SK-N-SH (cell line): ENCODE results near the gene HNRNPF. TPM values are rescaled to one million over a fixed set of nuclear protein-coding genes. Genes with fewer than 3 reads are reported as not detected.
"Not testable (repeated sequence)": the region's sequence is repeated elsewhere in the genome, so short reads cannot be mapped to it uniquely, and the experiment has no call there.

Source experiments
- CTCF ChIA-PET: fragments of 300-600, 350-600 bp; formaldehyde crosslinking; extraction: SDS; loops from one replicate; lab custom pipeline; 2021; lab: Yijun Ruan, JAX
- POLR2A ChIA-PET: fragments of 350-600 bp; sonication (Branson Sonifier 250); formaldehyde crosslinking; extraction: SDS; loops from one replicate; lab custom pipeline; 2020; ENCODE audit warnings: antibody characterized with exemption, inconsistent platforms; lab: Yijun Ruan, JAX
- DNase-seq: peaks from one replicate; pipeline ENCODE4 v3.0.0; 2012
- H2AFZ ChIP-seq: fragments of 200-600 bp; sonication (generic); 2 replicates; pipeline ENCODE4 v1.8.1; 2016; ENCODE audit warnings: antibody characterized with exemption, mild to moderate bottlenecking, low read depth
- H3F3A ChIP-seq: fragments of 200-600 bp; sonication (generic); replicated peaks from 2 replicates; pipeline ENCODE3; 2016; ENCODE audit warnings: antibody characterized with exemption, mild to moderate bottlenecking; ENCODE audit not compliant: insufficient read depth
- H3K27ac ChIP-seq, 2 experiments: fragments of 200-500 bp in 1 of 2; fragments of 200-600 bp in 1 of 2; sonication (Bioruptor generic) in 1 of 2; sonication (generic), shearing (Covaris generic) in 1 of 2; 2 replicates each; pipeline versions ENCODE4 v1.5.1 to v1.6.1; 2014 to 2016; ENCODE audit warnings: low read depth in 2 of 2, inconsistent platforms in 1 of 2, low read length in 1 of 2, mild to moderate bottlenecking in 1 of 2, mixed read lengths in 1 of 2
- H3K27me3 ChIP-seq: fragments of 200-600 bp; sonication (generic), shearing (Covaris generic); 2 replicates; pipeline ENCODE4 v1.6.1; 2016; ENCODE audit warnings: mixed run types; ENCODE audit not compliant: insufficient read depth
- H3K36me3 ChIP-seq, 2 experiments: fragments of 200-500 bp in 1 of 2; fragments of 200-600 bp in 1 of 2; sonication (Bioruptor generic) in 1 of 2; sonication (generic) in 1 of 2; replicated peaks in 1 of 2; 2 replicates each; pipeline versions ENCODE3 to v1.5.1; 2014 to 2016; ENCODE audit warnings: low read length in 1 of 2, mild to moderate bottlenecking in 1 of 2; ENCODE audit not compliant: insufficient read depth in 2 of 2, control insufficient read depth in 1 of 2
- H3K4me1 ChIP-seq, 2 experiments: fragments of 200-500 bp in 1 of 2; fragments of 200-600 bp in 1 of 2; sonication (Bioruptor generic) in 1 of 2; sonication (generic), shearing (Covaris generic) in 1 of 2; 2 replicates each; pipeline versions ENCODE4 v1.5.1 to v1.6.1; 2014 to 2016; ENCODE audit warnings: low read depth in 1 of 2, low read length in 1 of 2, mixed run types in 1 of 2; ENCODE audit not compliant: insufficient read depth in 2 of 2, control insufficient read depth in 1 of 2
- H3K4me2 ChIP-seq: fragments of 200-600 bp; sonication (generic), shearing (Covaris generic); 2 replicates; pipeline ENCODE4 v1.6.1; 2017; ENCODE audit warnings: mixed run types
- H3K4me3 ChIP-seq, 2 experiments: fragments of 200-500 bp in 1 of 2; fragments of 200-600 bp in 1 of 2; sonication (Bioruptor generic) in 1 of 2; sonication (generic), shearing (Covaris generic) in 1 of 2; 2 replicates each; pipeline versions ENCODE4 v1.5.1 to v1.8.1; 2014 to 2016; ENCODE audit warnings: low read depth in 2 of 2, inconsistent platforms in 1 of 2, low read length in 1 of 2, mild to moderate bottlenecking in 1 of 2, mixed read lengths in 1 of 2, moderate library complexity in 1 of 2
- H3K79me2 ChIP-seq: fragments of 200-600 bp; sonication (generic); 2 replicates; pipeline ENCODE4 v1.8.1; 2017; ENCODE audit warnings: mild to moderate bottlenecking; ENCODE audit not compliant: insufficient read depth
- H3K9ac ChIP-seq: fragments of 200-600 bp; sonication (generic); 2 replicates; pipeline ENCODE4 v1.6.1; 2017; ENCODE audit warnings: mixed run types
- H3K9me2 ChIP-seq: fragments of 200-600 bp; sonication (generic); 2 replicates; pipeline ENCODE4 v1.6.1; 2017; ENCODE audit warnings: mixed run types
- H3K9me3 ChIP-seq: fragments of 200-600 bp; sonication (generic); 2 replicates; pipeline ENCODE4 v1.6.1; 2017; ENCODE audit warnings: mixed run types, mild to moderate bottlenecking, moderate library complexity
- H4K20me1 ChIP-seq: fragments of 200-600 bp; sonication (generic); 2 replicates; pipeline ENCODE4 v1.6.1; 2017; ENCODE audit warnings: mild to moderate bottlenecking, mixed run types; ENCODE audit not compliant: insufficient read depth
- FOXM1 ChIP-seq: IDR thresholded peaks from 2 replicates; pipeline ENCODE4 v1.4.0; 2012; ENCODE audit warnings: low read depth, mild to moderate bottlenecking
- RCOR1 ChIP-seq: fragments of 150-350 bp; IDR thresholded peaks from 2 replicates; pipeline ENCODE4 v1.6.1; 2017; ENCODE audit warnings: antibody characterized with exemption, low read length
- SIN3A ChIP-seq: IDR thresholded peaks from 2 replicates; pipeline ENCODE4 v1.6.1; 2012; ENCODE audit warnings: low read depth, mild to moderate bottlenecking, low read length, moderate library complexity, borderline replicate concordance
- TAF1 ChIP-seq: IDR thresholded peaks from 2 replicates; pipeline ENCODE4 v1.6.1; 2012; ENCODE audit warnings: low read depth, mild to moderate bottlenecking, low read length, moderate library complexity, borderline replicate concordance
- TEAD4 ChIP-seq: IDR thresholded peaks from 2 replicates; pipeline ENCODE4 v1.4.0; 2012; ENCODE audit warnings: mild to moderate bottlenecking, borderline replicate concordance; ENCODE audit not compliant: insufficient read depth
- WGBS: methylation state at CpG from one replicate; pipeline ENCODE4 v1.1.6; 2017; ENCODE audit warnings: low lambda C conversion rate; 5-methylcytosine and 5-hydroxymethylcytosine counted together
- polyA plus RNA-seq, 3 experiments: library from polyadenylated mRNA; depleted of rRNA; stranded (reverse); fragments of >200 nt; gene quantifications; 2 replicates each; pipeline ENCODE4 v1.2.3, GENCODE V29; 2012
- TF ChIP-seq, protein P1 (sequence below): IDR thresholded peaks from 2 replicates; pipeline ENCODE4; 2012

Gene HNRNPF
- polyA plus RNA-seq, 1 of the 3 experiments (the other 2 are of a cell fraction): 195 TPM

DNA sequence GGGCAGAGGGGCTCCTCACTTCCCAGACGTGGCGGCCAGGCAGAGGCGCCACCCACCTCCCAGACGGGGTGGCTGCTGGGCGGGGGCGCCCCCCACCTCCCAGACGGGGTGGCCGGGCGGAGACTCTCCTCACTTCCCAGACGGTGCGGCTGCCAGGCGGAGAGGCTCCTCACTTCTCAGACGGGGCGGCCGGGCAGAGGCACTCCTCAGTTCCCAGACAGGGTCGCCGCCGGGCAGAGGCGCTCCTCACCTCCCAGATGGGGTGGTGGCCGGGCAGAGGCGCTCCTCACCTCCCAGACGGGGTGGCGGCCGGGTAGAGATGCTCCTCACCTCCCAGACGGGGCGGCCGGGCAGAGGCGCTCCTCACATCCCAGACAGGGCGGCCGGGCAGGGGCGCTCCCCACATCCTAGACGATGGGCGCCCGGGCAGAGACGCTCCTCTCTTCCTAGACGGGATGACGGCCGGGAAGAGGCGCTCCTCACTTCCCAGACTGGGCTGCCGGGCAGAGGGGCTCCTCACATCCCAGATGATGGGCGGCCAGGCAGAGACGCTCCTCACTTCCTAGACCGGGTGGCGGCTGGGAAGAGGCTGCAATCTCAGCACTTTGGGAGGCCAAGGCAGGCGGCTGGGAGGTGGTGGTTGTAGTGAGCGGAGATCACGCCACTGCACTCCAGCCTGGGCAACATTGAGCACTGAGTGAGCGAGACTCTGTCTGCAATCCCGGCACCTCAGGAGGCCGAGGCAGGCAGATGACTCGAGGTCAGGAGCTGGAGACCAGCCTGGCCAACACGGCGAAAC lies 37.4 kb upstream of the HNRNPF start:
- CTCF ChIA-PET, H3K27ac ChIP-seq, H3K4me2 ChIP-seq, H3K27me3 ChIP-seq, POLR2A ChIA-PET, H3K9ac ChIP-seq, H3K36me3 ChIP-seq, H3K9me3 ChIP-seq, H4K20me1 ChIP-seq, H3F3A ChIP-seq, H3K9me2 ChIP-seq, H3K4me1 ChIP-seq, H3K4me3 ChIP-seq, H2AFZ ChIP-seq, H3K79me2 ChIP-seq, DNase-seq: not testable (repeated sequence)
- 95% methylated on average over 3 of the region's 53 CpGs for WGBS

DNA sequence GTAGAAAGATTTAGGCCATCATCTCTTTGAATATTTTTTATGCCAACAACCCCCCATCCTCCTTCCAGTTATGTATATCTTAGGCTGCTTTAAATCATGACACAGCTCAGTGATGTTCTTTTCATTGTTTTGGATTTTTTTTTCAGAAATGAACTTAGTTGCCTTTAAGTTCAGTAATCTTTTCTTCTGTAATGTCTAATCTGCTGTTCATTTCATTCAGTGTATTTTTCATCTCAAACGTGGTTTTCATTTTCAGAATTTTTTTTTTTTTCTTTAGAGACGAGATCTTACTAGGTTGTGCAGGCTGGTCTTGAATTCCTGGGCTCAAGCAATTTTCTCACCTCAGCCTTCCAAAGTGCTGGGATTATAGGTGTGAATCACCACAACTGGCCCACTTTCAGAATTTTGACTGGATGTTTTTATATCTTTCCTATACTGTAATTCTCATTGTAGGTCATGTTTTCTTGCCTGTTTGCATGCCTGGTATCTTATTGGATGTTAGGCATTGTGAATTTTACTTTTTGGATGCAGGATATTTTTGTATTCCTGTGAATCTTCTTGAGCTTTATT lies 36.0 kb upstream of the HNRNPF start:
- CTCF ChIA-PET: interaction anchor here (0.6 kb wide), 1 partner anchor 7 kb away, joined by 3 read pairs; no protein-coding TSS in a partner anchor
- POLR2A ChIA-PET: no interaction called here

DNA sequence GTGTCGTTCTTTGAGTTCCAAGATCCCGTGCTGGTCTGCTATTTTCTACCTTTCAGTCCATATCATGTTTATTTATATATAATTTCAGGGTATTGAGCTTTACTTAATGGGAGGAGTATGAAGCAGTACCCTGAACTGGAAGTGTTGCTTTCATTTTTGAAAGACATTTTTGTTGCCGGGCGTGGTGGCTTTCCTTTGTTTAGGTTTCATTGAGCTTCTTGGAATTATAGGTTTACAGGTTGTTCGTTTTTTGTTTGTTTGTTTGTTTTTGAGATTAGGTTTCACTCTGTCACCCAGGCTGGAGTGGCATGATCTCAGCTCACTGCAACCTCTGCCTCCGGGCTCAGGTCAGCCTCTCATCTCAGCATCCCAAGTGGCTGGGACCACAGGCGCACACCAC lies 35.3 kb upstream of the HNRNPF start:
- H3F3A ChIP-seq: no peaks in the 10 kb centered on the region
- ChIA-PET CTCF (interaction anchor here (0.6 kb wide), 1 partner anchor 8 kb away, joined by 3 read pairs; no protein-coding TSS in a partner anchor), POLR2A (no interaction called here)
- no peak overlapping the region for H2AFZ ChIP-seq
- WGBS: 74% methylated on average over 7 of the region's 7 CpGs
- no peak overlapping the region for H3K9ac ChIP-seq
- H3K27me3 ChIP-seq: no peaks in the 10 kb centered on the region
- no peak overlapping the region for H3K4me3 ChIP-seq
- DNase-seq: no peak
- H3K79me2 ChIP-seq: peaks cover 9% of the 10 kb centered on the region; the same call in 1 of the 2 replicates
- H3K9me3 ChIP-seq: no peaks in the 10 kb centered on the region
- no peaks in the 10 kb centered on the region for H3K9me2 ChIP-seq
- no peaks in the 10 kb centered on the region for H4K20me1 ChIP-seq
- no peaks in the 10 kb centered on the region for H3K4me1 ChIP-seq
- no peak overlapping the region for H3K27ac ChIP-seq
- peaks cover 0 to 9% of the 10 kb centered on the region in 2 experiments for H3K36me3 ChIP-seq
- H3K4me2 ChIP-seq: no peak overlapping the region
- no peak for TF ChIP-seq SIN3A
- TF ChIP-seq RCOR1: no peak
- no peak for TF ChIP-seq TAF1
- TF ChIP-seq, all 33 proteins: peak for 0

More for the DNA sequence above, 36.0 kb upstream of the HNRNPF start:
- TF ChIP-seq SIN3A (no peak), FOXM1 (no peak), TEAD4 (no peak)
- TF ChIP-seq, protein P1, sequence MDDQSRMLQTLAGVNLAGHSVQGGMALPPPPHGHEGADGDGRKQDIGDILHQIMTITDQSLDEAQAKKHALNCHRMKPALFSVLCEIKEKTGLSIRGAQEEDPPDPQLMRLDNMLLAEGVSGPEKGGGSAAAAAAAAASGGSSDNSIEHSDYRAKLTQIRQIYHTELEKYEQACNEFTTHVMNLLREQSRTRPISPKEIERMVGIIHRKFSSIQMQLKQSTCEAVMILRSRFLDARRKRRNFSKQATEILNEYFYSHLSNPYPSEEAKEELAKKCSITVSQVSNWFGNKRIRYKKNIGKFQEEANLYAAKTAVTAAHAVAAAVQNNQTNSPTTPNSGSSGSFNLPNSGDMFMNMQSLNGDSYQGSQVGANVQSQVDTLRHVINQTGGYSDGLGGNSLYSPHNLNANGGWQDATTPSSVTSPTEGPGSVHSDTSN: no peak
- H3K9me3 ChIP-seq: no peaks in the 10 kb centered on the region
- H3K27ac ChIP-seq: no peak overlapping the region
- WGBS: 86% methylated on average over 2 of the region's 2 CpGs
- H3K4me2 ChIP-seq: no peak overlapping the region
- DNase-seq: no peak
- H3F3A ChIP-seq: no peaks in the 10 kb centered on the region
- H3K4me1 ChIP-seq: no peaks in the 10 kb centered on the region
- no peak overlapping the region for H3K4me3 ChIP-seq
- H3K9me2 ChIP-seq: no peaks in the 10 kb centered on the region
- H3K27me3 ChIP-seq: no peaks in the 10 kb centered on the region
- H3K9ac ChIP-seq: no peak overlapping the region
- peaks cover 0 to 9% of the 10 kb centered on the region in 2 experiments for H3K36me3 ChIP-seq
- H3K79me2 ChIP-seq: peaks cover 9% of the 10 kb centered on the region; the same call in 1 of the 2 replicates
- no peak overlapping the region for H2AFZ ChIP-seq
- no peaks in the 10 kb centered on the region for H4K20me1 ChIP-seq
